ENCODE measurements around the gene TMEM178B. TPM values are rescaled to one million over a fixed set of nuclear protein-coding genes. Genes with fewer than 3 reads are reported as not detected.

The TMEM178B gene
- total RNA-seq, 1 experiment from 2014 or later, result 1.1 TPM

- in situ Hi-C loops (cut with HindIII; ENCODE audit: low sequenced_read_pairs), result no loop called here
- peak; percentile 24 for DNase-seq (ENCODE audit: low spot score)
Measured at GRCh38 chr7:141462958-141463357, 389.1 kb downstream of the TMEM178B start.

GRCh38 chr7:141463986-141464385, 390.1 kb downstream of the TMEM178B start:
- in situ Hi-C loops (cut with HindIII; ENCODE audit: low sequenced_read_pairs), result no loop called here

DNA sequence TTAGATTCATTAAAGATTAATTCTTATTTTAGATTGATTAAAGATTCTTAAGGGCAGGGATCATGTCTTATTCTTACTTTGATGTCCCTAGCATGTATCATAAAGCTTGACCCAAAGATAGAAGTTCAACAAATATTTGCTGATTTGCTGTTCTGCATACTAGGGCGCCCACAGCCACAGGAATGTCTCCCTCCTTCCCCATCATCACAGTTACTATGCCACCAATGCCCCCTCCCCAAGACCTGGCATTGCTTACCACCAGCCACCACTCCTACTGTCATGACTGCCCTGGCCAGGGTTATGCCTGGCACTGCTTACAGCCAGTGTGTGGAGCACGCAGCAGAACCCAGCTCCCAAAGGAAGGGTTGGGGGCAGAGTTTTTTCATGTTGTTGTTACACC, 390.7 kb downstream of the TMEM178B start:
- DNase-seq (ENCODE audit: low spot score), result no peak
- in situ Hi-C loops (cut with HindIII; ENCODE audit: low sequenced_read_pairs), result no loop called here

More at GRCh38 chr7:141463986-141464385, 390.1 kb downstream of the TMEM178B start:
- no peak for DNase-seq (ENCODE audit: low spot score)

DNA sequence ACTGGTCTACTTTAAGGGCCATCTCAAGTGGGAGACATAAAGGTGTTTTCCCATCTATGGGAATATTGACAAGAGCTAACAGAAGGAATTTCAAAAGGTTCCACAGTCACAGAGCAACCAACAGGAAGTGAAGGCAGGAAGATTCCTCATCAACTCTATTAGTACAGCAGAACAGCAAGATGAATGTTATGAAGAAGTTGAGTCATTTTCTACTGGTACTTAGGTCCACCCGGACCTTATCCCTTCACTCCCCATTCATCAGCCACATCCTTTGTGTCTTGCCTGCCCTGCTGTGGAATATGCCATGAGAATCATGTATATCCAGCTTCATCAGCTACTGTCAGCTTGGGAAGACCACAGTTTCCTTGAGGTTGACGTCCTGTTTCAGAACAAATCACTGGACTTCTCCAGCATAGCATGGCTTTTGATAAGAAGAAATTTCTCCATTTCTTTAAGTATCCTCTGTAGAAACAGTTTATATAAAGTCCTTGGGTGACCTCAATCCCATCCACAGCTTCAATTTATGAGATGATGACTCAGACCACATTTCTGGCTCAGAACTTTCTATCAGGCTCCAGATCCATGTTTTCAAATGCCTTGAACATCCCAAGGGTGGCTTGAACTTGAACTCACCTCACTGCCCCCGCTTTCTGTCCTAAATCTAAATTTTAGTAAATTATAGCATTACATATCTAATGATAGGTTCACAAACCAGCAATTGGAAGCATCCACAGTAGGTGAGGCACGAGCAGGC, 392.5 kb downstream of the TMEM178B start:
- no peak for DNase-seq (ENCODE audit: low spot score)
- in situ Hi-C loops (cut with HindIII; ENCODE audit: low sequenced_read_pairs), result no loop called here

DNA sequence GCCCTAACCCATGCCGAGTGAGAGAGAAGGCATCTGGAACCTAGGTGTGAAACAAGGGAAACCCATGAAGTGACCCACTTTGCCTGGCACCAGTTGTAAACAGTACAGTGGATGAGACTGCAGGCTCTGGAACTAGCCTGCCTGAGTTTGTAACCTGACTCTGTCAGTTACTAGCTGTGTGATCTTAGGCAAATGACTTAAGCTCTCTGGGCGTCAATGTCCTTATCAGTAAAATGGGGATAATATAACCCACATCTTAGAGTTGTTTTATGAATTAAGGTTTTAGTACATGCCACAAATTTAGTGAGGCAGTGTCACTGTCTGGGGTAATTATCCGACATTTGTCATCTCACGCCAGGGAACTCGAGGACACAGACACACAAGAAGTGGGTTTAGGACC, 394.5 kb downstream of the TMEM178B start:
- DNase-seq (ENCODE audit: low spot score), result no peak
- in situ Hi-C loops (cut with HindIII; ENCODE audit: low sequenced_read_pairs), result no loop called here

DNA sequence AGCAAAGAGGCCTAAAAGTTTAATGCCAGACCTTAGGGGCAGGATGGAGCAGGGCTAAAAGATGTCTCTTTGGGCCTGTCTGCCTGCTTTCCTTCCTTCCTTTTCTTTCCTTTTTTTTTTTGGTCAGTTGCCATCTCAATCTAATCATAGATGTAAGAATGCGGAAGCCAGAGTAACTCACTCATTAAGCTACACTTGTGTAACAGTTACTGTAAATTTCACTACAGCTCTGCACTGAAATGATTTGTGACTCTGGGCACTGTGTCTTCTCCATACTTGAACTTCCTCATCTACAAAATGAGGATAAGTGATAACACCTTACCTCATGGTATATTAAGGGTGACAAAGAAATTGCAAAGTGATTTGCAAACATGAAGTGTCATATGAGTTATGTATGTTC, 401.8 kb downstream of the TMEM178B start:
- in situ Hi-C loops (cut with HindIII; ENCODE audit: low sequenced_read_pairs), result no loop called here
- DNase-seq (ENCODE audit: low spot score), result no peak

- in situ Hi-C loops (cut with HindIII; ENCODE audit: low sequenced_read_pairs), result no loop called here
- no peak for DNase-seq (ENCODE audit: low spot score)
Measured at GRCh38 chr7:141477865-141478264, 404.0 kb downstream of the TMEM178B start.

DNA sequence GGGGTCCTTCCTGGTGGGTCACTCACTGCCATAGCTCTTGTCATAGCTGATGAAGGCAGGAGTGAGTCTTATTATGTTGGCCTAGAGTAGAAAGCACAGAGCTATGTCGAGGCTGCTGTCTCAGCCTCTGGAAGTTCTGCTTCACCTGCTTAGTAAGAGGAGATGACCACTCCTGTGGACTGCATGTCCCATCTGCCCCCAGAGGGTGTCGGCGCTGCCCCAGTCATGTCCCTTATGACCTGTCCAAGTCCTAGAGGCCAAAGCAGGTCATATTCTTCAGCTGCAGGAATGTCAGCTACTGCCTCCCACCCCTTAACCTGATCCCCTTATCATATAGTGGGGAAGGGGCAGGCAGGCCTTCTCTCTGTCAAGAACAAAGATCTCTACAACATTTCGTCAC, 405.0 kb downstream of the TMEM178B start:
- DNase-seq (ENCODE audit: low spot score), result no peak
- in situ Hi-C loops (cut with HindIII; ENCODE audit: low sequenced_read_pairs), result no loop called here

DNA sequence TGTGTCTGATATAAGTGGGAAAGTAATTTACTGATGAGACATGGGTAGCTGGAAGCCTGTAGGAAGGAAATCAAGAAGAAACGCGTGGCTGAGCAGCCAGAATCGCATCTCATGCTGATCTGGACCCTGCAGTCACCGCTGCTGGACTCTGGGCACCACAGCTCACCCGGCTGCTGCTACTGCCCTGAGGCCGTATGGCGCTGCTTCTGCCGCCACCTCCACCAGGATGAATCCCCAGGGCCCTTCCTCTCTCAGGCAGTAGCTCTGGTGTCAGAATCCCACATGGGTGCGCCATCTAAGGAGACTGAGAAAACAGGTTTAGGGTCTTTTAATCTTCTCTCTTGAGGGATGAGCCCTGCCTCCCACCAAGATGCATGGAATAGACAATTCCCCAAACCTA, 407.1 kb downstream of the TMEM178B start:
- no peak for DNase-seq (ENCODE audit: low spot score)
- in situ Hi-C loops (cut with HindIII; ENCODE audit: low sequenced_read_pairs), result no loop called here

- in situ Hi-C loops (cut with HindIII; ENCODE audit: low sequenced_read_pairs), result no loop called here
- no peak for DNase-seq (ENCODE audit: low spot score)
Measured at GRCh38 chr7:141481971-141482370, 408.1 kb downstream of the TMEM178B start.

- in situ Hi-C loops (cut with HindIII; ENCODE audit: low sequenced_read_pairs), result no loop called here
- no peak for DNase-seq (ENCODE audit: low spot score)
Measured at GRCh38 chr7:141483044-141483443, 409.2 kb downstream of the TMEM178B start.

- no peak for DNase-seq (ENCODE audit: low spot score)
- in situ Hi-C loops (cut with HindIII; ENCODE audit: low sequenced_read_pairs), result no loop called here
Measured at GRCh38 chr7:141484907-141485306, 411.0 kb downstream of the TMEM178B start.

DNA sequence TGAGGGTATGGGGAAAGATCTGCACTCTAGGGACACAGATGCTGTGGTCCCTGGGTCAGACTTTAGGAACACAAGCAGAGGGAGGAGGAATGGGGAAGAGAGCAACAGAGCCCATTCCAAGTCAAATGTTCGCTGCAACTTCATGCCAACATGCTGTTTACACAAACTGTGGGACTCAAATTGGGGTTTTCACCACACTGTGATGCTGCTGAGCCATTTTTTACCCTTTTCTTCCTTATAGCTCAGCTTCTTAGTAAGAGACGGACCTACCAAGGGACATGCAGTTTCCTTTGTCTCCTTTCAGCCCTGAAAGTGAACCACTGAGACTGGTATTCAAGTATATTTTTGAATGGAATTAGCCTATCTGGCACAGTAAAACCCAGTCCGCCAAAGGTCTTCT, 413.1 kb downstream of the TMEM178B start:
- no peak for DNase-seq (ENCODE audit: low spot score)
- in situ Hi-C loops (cut with HindIII; ENCODE audit: low sequenced_read_pairs), result no loop called here

DNA sequence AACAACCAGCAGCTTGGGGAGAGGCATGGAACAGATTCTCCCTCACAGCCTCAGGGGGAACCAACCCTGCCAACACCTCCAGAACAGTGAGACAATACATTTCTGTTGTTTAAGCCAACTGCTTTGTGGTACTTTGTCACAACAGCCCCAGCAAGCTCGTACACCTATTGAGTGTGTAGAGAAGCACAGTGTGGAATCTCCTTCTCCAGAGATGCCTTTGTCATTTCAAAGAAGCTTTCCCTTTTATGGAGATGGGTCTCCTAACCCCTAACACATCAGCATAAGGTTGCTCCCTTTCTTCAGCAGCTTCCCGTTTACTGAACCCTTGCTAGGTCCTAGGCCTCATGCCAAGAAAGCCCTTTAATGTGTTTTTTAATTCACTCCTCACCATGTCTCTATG, 416.6 kb downstream of the TMEM178B start:
- no peak for DNase-seq (ENCODE audit: low spot score)
- in situ Hi-C loops (cut with HindIII; ENCODE audit: low sequenced_read_pairs), result no loop called here

GRCh38 chr7:141495057-141495456, 421.2 kb downstream of the TMEM178B start:
- in situ Hi-C loops (cut with HindIII; ENCODE audit: low sequenced_read_pairs), result no loop called here
- peak; percentile 22 for DNase-seq (ENCODE audit: low spot score)

GRCh38 chr7:141497391-141497790, 423.5 kb downstream of the TMEM178B start:
- in situ Hi-C loops (cut with HindIII; ENCODE audit: low sequenced_read_pairs), result no loop called here
- DNase-seq (ENCODE audit: low spot score), result no peak

DNA sequence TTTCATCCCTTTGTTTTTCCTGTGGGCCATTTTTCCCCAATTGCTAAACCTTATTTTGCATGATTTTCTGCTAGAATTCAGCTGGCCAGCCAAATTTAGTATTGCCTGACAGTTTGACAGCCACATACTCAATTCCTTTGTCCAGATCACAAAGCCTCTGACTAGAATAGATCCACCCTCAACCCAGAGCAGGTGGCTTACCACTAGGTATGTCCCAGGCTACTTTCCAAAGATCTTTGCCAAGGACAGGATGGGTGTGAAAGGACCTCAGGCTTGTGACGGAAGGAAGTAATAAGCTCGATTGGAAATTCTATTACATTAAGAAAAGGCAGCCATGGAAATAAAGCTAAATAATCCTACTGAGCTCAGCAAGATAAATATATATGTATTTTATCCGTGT, 426.7 kb downstream of the TMEM178B start:
- DNase-seq (ENCODE audit: low spot score), result peak; percentile 87
- in situ Hi-C loops (cut with HindIII; ENCODE audit: low sequenced_read_pairs), result no loop called here

GRCh38 chr7:141501451-141501850, 427.6 kb downstream of the TMEM178B start:
- no peak for DNase-seq (ENCODE audit: low spot score)
- in situ Hi-C loops (cut with HindIII; ENCODE audit: low sequenced_read_pairs), result no loop called here

GRCh38 chr7:141511316-141511675, 437.4 kb downstream of the TMEM178B start:
- DNase-seq (ENCODE audit: low spot score), result peak; percentile 11
- in situ Hi-C loops (cut with HindIII; ENCODE audit: low sequenced_read_pairs), result no loop called here

DNA sequence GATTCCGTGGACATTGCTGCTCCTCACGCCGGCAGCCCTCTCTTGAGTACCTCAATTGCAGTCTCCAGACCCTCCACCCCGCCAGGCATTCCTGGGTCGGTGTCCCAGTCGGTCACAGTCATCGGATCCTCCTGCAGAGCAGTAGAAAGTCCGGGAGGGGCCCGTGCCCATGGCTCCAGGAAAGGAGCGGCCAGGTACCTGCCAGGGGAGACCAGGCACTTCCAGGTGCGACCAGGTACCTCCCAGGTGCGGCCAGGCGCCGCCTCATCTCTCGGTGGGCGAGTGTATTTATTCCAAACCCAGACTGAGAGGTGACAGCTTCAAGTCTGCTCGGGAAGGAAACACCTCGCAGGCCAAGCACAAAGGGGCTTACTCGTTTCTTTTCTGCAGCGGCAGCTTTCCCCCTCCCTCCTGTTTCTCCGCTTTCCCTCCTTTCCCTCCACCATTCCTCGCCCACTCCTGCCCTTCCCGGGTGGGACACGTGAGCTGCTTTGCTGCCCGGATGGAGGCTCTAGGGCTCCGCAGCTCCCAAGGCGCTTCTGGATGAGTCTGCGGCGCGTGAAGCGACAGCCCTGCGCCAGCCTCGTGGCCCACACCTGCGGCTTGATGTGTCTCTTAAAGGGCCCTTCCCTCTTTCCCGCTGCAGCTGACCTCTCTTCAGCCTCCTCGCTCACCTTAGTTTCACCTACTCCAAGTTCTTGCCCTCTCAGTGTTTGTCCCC, 438.0 kb downstream of the TMEM178B start:
- DNase-seq (ENCODE audit: low spot score), result peak; percentile 47
- in situ Hi-C loops (cut with HindIII; ENCODE audit: low sequenced_read_pairs), result no loop called here

DNA sequence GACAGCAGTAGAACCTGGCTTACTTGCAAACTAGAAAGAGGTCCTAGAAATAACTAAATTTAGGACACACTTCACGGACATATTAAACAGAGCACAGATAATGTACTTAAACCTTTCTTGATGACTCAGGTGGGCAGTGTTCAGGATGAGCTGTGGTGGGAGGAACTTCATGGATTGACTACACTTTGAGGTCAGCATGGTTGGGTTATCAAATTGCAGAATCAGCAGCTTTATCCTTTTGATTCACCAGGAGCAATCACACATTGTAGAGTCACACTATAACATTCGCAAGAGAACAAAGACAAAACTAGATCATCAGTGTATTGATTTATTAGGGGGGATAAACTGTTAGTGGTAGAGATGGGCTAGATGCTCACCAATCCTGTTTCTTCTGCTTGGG, 438.7 kb downstream of the TMEM178B start:
- in situ Hi-C loops (cut with HindIII; ENCODE audit: low sequenced_read_pairs), result no loop called here
- DNase-seq (ENCODE audit: low spot score), result no peak

Data from G401 (cell line).